Activated CD4-positive, alpha-beta T cell treated with anti-CD3 and anti-CD28 coated beads for 24 hours (primary cell): Measurements from ENCODE around the gene TREX2.
A peak's percentile ranks its signal among the peaks of the same experiment; 100 is the strongest.

Source experiments
- DNase-seq, 2 donors: peaks; one replicate each; pipeline ENCODE4 v3.0.0-alpha.2; 2020; ENCODE audit warnings: low read depth in 2 of 2

The TREX2 gene

DNA sequence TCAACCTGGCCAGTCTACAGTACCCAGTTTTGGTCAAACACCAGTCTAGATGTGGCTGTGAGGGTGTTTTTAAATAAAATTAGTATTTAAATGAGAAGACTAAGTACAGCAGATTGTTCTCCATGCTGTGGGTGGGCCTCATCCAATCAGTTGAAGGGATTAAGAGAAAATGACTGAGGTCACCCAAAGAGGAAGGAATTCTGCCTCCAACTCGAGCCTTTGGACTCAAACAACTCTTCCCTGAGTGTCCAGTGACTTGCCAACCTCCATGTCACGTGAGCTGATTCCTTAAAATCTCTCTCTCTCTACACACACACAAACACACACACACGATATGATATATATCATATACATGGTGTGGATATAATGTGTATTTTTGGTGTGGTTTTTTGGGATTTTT is 10.0 kb downstream of the TREX2 start:
- DNase-seq = no peak

GRCh38 chrX:153434801-153435200 is 11.1 kb downstream of the TREX2 start:
- no peak for DNase-seq

GRCh38 chrX:153433781-153434285 is 12.0 kb downstream of the TREX2 start:
- DNase-seq = no peak

DNA sequence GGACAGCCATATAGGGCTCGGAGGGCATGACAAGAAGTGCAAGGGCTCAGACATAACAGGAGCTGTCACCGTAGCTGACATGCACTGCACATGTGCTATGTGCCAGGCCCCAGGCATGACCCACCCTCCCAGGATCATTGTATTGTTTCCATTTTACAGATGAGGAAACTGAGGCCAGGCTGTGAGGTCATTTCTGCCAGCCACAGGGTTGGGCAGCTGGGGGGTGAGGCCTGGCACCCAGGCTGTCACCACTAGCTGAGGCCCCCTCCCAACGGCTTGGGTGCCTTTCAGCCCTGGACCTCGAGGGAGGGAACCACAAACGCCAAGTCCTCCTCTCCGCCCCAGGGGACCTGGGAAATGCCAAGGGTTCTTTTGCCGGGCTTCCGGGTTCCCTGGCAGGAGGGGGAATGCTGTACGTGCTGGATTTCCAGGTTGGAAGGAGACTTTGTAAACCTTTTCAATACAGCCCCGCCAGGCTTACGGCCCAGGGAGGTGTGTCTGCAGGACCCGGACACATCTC is 12.6 kb downstream of the TREX2 start:
- DNase-seq = no peak

DNA sequence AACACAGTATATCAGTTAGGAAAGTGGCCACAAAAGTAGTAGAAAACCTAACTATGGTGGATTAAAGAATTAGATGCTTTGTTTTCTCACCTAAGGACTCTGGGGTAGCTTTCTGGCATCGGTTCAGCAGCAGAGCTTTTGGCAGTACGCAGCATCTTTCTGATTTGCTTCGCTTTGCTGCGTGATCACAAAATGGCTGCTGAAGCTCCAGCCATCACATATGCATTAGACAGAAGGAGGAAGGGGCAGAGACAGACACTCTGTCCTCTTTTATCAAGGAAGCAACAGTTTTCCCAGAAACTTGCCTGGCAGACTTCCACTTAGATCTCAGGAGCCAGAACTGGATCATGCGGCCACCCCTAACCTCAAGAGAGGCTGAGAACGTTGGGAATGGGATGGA is 15.1 kb downstream of the TREX2 start:
- no peak for DNase-seq

- no peak for DNase-seq
Measured at GRCh38 chrX:153426204-153426603, 19.7 kb downstream of the TREX2 start.

- no peak for DNase-seq
Measured at GRCh38 chrX:153423652-153424051, 22.2 kb downstream of the TREX2 start.

GRCh38 chrX:153421856-153422255 is 24.0 kb downstream of the TREX2 start:
- no peak for DNase-seq

DNA sequence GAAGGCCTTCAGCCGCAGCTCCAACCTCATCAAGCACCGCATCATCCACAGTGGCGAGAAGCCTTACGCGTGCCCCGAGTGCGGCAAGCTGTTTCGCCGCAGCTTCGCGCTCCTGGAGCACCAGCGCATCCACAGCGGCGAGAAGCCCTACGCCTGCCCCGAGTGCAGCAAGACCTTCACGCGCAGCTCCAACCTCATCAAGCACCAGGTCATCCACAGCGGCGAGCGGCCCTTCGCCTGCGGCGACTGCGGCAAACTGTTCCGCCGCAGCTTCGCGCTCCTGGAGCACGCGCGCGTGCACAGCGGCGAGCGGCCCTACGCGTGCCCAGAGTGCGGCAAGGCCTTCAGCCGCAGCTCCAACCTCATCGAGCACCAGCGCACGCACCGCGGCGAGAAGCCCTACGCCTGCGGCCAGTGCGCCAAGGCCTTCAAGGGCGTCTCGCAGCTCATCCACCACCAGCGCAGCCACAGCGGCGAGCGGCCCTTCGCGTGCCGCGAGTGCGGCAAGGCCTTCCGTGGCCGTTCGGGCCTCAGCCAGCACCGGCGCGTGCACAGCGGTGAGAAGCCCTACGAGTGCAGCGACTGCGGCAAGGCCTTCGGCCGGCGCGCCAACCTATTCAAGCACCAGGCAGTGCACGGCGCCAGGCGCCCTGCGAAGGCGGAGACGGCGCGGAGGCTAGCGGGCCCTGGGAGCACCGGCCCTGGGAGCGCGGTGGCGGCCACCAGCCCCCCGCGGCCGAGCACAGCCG is 24.8 kb downstream of the TREX2 start:
- no peak for DNase-seq

DNA sequence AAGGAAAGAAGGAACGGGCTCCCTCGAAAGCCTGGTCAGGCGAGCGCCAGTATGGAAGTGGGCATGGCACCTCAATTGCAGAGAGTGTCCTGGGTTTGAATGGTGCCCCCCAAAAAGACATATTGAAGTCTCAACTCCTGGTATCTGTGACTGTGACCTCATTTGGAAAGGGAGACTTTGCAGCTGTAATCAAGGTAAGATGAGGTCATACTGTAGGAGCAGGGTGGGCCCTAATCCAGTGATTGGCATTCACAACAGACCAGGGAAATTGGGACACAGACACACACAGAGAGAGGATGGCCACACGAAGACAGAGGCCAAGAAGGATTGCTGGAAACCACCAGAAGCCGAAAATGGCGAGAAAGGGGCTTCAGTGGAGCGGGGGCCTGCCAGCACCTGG is 28.2 kb downstream of the TREX2 start:
- DNase-seq = no peak

GRCh38 chrX:153416781-153417450 is 28.9 kb downstream of the TREX2 start:
- no peak for DNase-seq

DNA sequence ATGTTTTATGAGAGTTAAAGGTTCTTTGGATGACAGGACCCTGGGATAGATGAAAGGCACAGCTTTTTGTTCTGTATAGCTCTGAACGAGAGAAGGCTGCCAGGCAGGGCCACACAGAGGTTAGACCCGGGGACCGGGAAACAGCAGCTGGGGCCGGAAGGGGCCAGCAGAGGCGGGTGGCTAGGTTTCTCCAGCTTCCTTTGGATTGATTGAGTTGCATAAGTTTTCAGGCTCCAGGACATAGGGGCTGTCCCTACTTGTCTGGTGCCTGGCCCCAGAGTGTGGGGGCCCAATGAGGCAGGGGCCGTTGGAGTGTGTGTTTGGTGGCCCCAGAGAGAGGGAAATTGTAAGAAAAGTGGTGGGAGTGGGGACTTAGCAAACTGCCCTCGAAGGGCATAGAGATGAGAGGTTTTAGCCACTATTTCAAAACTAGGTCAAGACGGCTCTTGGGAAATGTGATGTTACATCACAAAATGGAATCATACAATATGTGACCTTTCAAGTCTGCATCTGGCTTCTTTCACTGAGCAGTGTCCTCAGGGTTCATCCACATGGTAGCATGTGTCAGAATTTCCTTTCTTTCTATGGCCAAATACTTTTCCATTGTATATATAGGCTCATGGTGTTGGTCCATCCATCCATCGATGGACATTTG is 30.9 kb downstream of the TREX2 start:
- DNase-seq = no peak

DNA sequence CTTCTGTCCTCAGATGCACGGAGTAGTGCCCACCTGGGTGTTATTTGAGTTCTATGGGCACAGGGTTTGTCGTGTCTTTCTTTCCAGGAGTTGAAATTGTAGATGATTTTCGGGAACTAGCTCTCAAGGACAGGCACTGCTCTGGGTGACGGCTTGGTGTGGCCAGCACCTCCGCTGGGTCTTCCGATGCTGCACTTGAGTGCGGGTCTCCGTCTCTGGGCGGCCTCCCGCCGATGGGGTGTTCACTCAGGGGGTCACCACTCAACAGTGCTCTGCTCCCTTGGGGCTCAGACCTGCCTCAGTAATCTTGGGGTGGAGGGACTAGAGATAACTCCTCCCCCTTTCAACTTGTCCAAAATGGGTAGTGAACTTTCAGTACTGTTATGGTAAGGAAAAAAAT is 32.1 kb downstream of the TREX2 start:
- DNase-seq = no peak

GRCh38 chrX:153412746-153413720 is 32.8 kb downstream of the TREX2 start:
- no peak for DNase-seq

- no peak for DNase-seq
Measured at GRCh38 chrX:153411988-153412574, 33.8 kb downstream of the TREX2 start.

DNA sequence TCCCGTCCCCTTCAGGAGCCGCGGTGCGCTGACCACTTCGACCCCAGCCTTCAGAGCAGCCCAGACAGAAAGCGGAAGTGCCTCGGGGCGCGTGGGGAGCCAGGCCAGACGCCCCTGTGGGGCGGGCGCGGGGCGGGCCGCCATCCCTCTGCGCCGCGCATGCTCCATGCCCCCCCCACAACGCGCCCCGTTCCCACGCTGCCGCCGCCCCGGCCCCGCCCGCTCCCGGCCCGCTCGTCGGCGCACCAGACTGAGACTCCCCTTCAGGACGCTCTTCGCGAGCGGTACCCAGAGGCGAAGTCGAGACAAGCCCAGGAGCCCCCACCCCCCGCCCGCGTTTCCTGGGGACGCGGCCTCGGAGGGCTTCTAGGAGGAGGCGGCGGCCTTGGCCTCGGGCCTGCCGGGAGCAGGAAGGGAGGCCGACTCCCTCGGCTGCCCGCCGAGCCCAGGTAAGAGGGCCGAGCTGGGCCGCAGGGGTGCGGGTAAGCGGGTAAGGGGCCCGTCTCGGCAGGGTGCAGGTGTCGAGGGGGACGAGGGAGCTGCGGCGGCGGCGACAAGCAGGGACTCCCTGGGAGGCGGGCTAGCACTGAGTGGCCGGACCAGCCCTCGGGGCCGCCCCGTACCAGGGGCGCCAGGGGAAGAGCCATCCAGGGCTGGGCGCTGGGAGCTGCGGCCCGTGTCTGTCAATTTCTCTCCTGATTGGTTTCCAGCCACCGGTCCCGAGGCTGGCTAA is 34.4 kb downstream of the TREX2 start, which contains the start of gene ZFP92:
Gene ZFP92 (plus strand): TSS at position 218 of the 733 bp plus-strand sequence. CDS start 6,851 bp downstream, outside the sequence.
- DNase-seq = peak; percentile 16 to 23

- DNase-seq = no peak
Measured at GRCh38 chrX:153410888-153411254, 35.0 kb downstream of the TREX2 start.

DNA sequence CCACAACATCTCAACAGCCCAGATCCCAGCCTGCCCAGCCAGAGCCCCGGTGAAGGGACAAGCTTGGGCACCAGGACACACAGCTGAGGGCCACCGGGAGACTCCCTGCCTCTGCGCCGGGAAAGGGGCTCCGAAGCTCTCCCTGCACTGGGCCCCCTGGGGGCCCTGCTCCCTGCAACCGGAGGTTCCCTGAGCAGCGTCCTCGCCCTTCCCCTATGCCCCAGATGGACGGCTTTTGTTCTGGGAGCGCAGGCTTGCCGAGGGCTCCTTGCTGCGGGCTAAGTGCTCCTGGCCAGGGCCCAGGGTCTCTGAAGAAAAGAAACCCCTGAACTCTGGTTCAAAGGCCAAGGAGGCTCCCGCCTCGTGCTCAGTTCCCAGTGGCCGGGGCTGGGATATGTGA is 35.5 kb downstream of the TREX2 start:
- DNase-seq = no peak

DNA sequence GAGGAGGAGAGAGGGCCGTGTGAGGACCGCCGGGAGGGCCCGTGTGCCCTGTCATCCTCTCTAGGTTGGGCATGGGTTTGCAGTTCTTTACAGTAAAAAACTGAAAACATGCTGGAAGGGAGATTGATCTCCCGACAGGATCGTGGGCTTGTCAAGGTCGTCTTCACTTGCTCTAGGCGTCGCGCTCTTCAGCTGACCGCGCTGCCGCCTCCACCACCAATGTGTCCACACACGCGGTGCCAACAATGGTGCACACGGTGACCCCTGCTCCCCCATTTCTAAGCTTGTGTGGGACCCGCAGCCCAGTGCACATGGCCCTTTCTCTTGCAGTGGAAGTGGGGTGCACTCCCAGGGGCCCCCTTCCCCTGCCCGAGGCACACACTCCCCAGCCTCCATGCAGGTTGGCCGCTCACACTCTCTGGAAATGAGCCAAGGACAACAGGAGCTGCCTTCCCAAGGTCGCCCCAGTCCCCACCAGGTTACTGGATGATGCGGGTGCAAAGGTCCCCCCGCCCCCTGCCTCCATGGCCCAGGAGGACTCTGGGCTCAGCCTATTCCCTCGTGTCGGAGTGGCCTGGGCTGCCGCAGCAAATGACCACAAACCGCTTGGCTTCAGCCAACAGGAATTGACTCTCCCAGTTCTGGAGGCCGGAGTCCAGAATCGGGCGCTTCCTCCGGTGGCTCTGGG is 36.3 kb downstream of the TREX2 start:
- DNase-seq = no peak
